H1 (cell line): ENCODE results near the gene ATP6V1B1. TPM values are rescaled to one million over a fixed set of nuclear protein-coding genes. Genes with fewer than 3 reads are reported as not detected.

Source experiments
- CTCF ChIA-PET: fragments of 300-600 bp; sonication (Branson Sonifier 250); formaldehyde crosslinking; loops from one replicate; lab custom pipeline; 2021; ENCODE audit not compliant: partially characterized antibody; lab: Charles Lee
- POLR2A ChIA-PET: fragments of 300-600 bp; sonication (Branson Sonifier 250); formaldehyde crosslinking; loops from one replicate; lab custom pipeline; 2021; ENCODE audit warnings: inconsistent platforms; ENCODE audit not compliant: partially characterized antibody; lab: Charles Lee
- DNase-seq, 2 experiments: peaks; one replicate each; pipeline versions ENCODE4 v3.0.0 to v3.0.0-alpha.2; 2010 to 2022; ENCODE audit warnings: low spot score in 2 of 2, low read depth in 1 of 2, mixed read lengths in 1 of 2
- FAIRE-seq: peaks from 2 replicates; lab custom pipeline; 2011; peaks lifted over from hg19 to GRCh38; lab: Jason Lieb, UNC
- H2AFZ ChIP-seq: 2 replicates; pipeline ENCODE4 v1.8.1; 2012; ENCODE audit warnings: low read length, inconsistent platforms
- H2AK5ac ChIP-seq: 2 replicates; pipeline ENCODE4 v1.6.1; 2013; ENCODE audit warnings: low read depth, low read length
- H2BK120ac ChIP-seq: replicated peaks from 2 replicates; pipeline ENCODE3; 2013; ENCODE audit warnings: low read depth, low read length, inconsistent platforms
- H2BK12ac ChIP-seq: 2 replicates; pipeline ENCODE4 v1.6.1; 2013; ENCODE audit warnings: low read depth, low read length
- H2BK15ac ChIP-seq: 2 replicates; pipeline ENCODE4 v1.6.1; 2013; ENCODE audit warnings: low read length
- H2BK20ac ChIP-seq: 2 replicates; pipeline ENCODE4 v1.6.1; 2013; ENCODE audit warnings: low read length
- H2BK5ac ChIP-seq: 2 replicates; pipeline ENCODE4 v1.6.1; 2013; ENCODE audit warnings: low read depth, low read length
- H3K14ac ChIP-seq: 2 replicates; pipeline ENCODE4 v1.6.1; 2013; ENCODE audit warnings: inconsistent platforms; ENCODE audit not compliant: insufficient read length
- H3K18ac ChIP-seq: 2 replicates; pipeline ENCODE4 v1.6.1; 2013; ENCODE audit warnings: low read length; ENCODE audit errors: extremely low read depth
- H3K23ac ChIP-seq: 2 replicates; pipeline ENCODE4 v1.6.1; 2013; ENCODE audit warnings: inconsistent platforms; ENCODE audit not compliant: insufficient read length
- H3K23me2 ChIP-seq: 2 replicates; pipeline ENCODE4 v1.6.1; 2013; ENCODE audit warnings: low read depth, low read length
- H3K27ac ChIP-seq: 2 replicates; pipeline ENCODE4 v1.6.1; 2011; ENCODE audit warnings: low read depth, low read length, inconsistent platforms
- H3K27me3 ChIP-seq, 4 experiments: replicated peaks in 1 of 4; 1 replicate in 1 of 4; 2 replicates in 3 of 4; pipeline versions ENCODE4 v1.6.1 to v1.8.1; 2011 to 2013; ENCODE audit warnings: low read length in 3 of 4, mild to moderate bottlenecking in 3 of 4, inconsistent platforms in 2 of 4, mixed read lengths in 2 of 4, moderate library complexity in 1 of 4; ENCODE audit not compliant: control insufficient read depth in 3 of 4, insufficient read depth in 3 of 4; ENCODE audit errors: extremely low read depth in 1 of 4
- H3K36me3 ChIP-seq, 4 experiments: 2 replicates each; pipeline versions ENCODE4 v1.6.1 to v1.8.1; 2011 to 2013; ENCODE audit warnings: mild to moderate bottlenecking in 4 of 4, low read length in 3 of 4, moderate library complexity in 2 of 4, control low read depth in 1 of 4, inconsistent platforms in 1 of 4; ENCODE audit not compliant: insufficient read depth in 4 of 4, control insufficient read depth in 2 of 4
- H3K4ac ChIP-seq: replicated peaks from 2 replicates; pipeline ENCODE3; 2013; ENCODE audit warnings: low read length, low read depth, mixed read lengths, inconsistent platforms; ENCODE audit not compliant: insufficient read length
- H3K4me1 ChIP-seq, 4 experiments: replicated peaks in 1 of 4; 1 replicate in 1 of 4; 2 replicates in 3 of 4; pipeline versions ENCODE4 v1.6.1 to v1.8.1; 2011 to 2013; ENCODE audit warnings: low read length in 3 of 4, inconsistent platforms in 2 of 4, mixed read lengths in 1 of 4; ENCODE audit not compliant: insufficient read depth in 4 of 4, control insufficient read depth in 3 of 4
- H3K4me2 ChIP-seq, 2 experiments: 2 replicates each; pipeline versions ENCODE4 v1.6.1 to v1.8.1; 2011 to 2013; ENCODE audit warnings: low read depth in 2 of 2, low read length in 2 of 2, control low read depth in 1 of 2, inconsistent platforms in 1 of 2, mild to moderate bottlenecking in 1 of 2; ENCODE audit not compliant: insufficient read depth in 1 of 2
- H3K4me3 ChIP-seq, 4 experiments: fragments of 200-600, 300-600 bp in 1 of 4; sonication (generic), shearing (Covaris generic), sonication (Bioruptor Twin) in 1 of 4; 2 replicates each; pipeline versions ENCODE4 v1.5.1 to v1.8.1; 2011 to 2016; ENCODE audit warnings: low read length in 4 of 4, low read depth in 3 of 4, control low read depth in 2 of 4, inconsistent platforms in 2 of 4, mild to moderate bottlenecking in 2 of 4, mixed read lengths in 1 of 4, moderate library complexity in 1 of 4; ENCODE audit not compliant: insufficient read depth in 2 of 4; ENCODE audit errors: extremely low read depth in 1 of 4
- H3K56ac ChIP-seq: replicated peaks from 2 replicates; pipeline ENCODE3; 2013; ENCODE audit warnings: low read depth, mild to moderate bottlenecking, mixed read lengths, low read length, inconsistent platforms; ENCODE audit not compliant: insufficient read length
- H3K79me1 ChIP-seq: 2 replicates; pipeline ENCODE4 v1.6.1; 2013; ENCODE audit warnings: low read depth, low read length, control low read depth
- H3K79me2 ChIP-seq, 2 experiments: 2 replicates each; pipeline versions ENCODE4 v1.6.1 to v1.8.1; 2012 to 2013; ENCODE audit warnings: low read length in 2 of 2, mild to moderate bottlenecking in 2 of 2, inconsistent platforms in 1 of 2; ENCODE audit not compliant: insufficient read depth in 2 of 2, control insufficient read depth in 1 of 2
- H3K9ac ChIP-seq, 4 experiments: replicated peaks in 1 of 4; 1 replicate in 1 of 4; 2 replicates in 3 of 4; pipeline versions ENCODE4 v1.6.1 to v1.8.1; 2011 to 2013; ENCODE audit warnings: low read depth in 3 of 4, low read length in 3 of 4, control low read depth in 2 of 4, mild to moderate bottlenecking in 2 of 4, moderate library complexity in 2 of 4, inconsistent platforms in 1 of 4; ENCODE audit errors: extremely low read depth in 1 of 4
- H3K9me3 ChIP-seq, 2 experiments: 2 replicates each; pipeline versions ENCODE4 v1.6.1 to v1.8.1; 2012 to 2013; ENCODE audit warnings: mild to moderate bottlenecking in 2 of 2, moderate library complexity in 2 of 2, control low read depth in 1 of 2, inconsistent platforms in 1 of 2, low read depth in 1 of 2, low read length in 1 of 2, mixed read lengths in 1 of 2; ENCODE audit not compliant: insufficient read depth in 2 of 2
- H4K20me1 ChIP-seq, 2 experiments: replicated peaks in 1 of 2; 2 replicates each; pipeline versions ENCODE3 to v1.8.1; 2011 to 2013; ENCODE audit warnings: inconsistent platforms in 2 of 2, low read length in 2 of 2, mild to moderate bottlenecking in 1 of 2; ENCODE audit not compliant: insufficient read depth in 2 of 2, control insufficient read depth in 1 of 2
- H4K5ac ChIP-seq: 2 replicates; pipeline ENCODE4 v1.6.1; 2013; ENCODE audit warnings: low read length, low read depth, mixed read lengths, inconsistent platforms; ENCODE audit not compliant: insufficient read length
- H4K8ac ChIP-seq: 2 replicates; pipeline ENCODE4 v1.8.0; 2013; ENCODE audit warnings: mild to moderate bottlenecking, moderate library complexity, low read length, inconsistent platforms; ENCODE audit not compliant: insufficient read depth; ENCODE audit errors: extremely low read depth
- H4K91ac ChIP-seq: replicated peaks from 2 replicates; pipeline ENCODE3; 2013; ENCODE audit warnings: low read length, mixed read lengths, inconsistent platforms; ENCODE audit not compliant: insufficient read length
- KDM5A ChIP-seq: fragments of 200-600 bp; IDR thresholded peaks from 2 replicates; pipeline ENCODE4 v1.7.1; 2012; ENCODE audit warnings: mild to moderate bottlenecking, low read length, inconsistent platforms, mixed read lengths
- SIN3A ChIP-seq, 2 experiments: IDR thresholded peaks in 1 of 2; conservative IDR thresholded peaks in 1 of 2; 2 replicates each; pipeline ENCODE4 v1.6.1; 2011 to 2012; ENCODE audit warnings: low read length in 2 of 2, improper control_type of control experiment in 1 of 2, low read depth in 1 of 2, mild to moderate bottlenecking in 1 of 2
- WGBS, 2 experiments: shearing (Covaris generic) in 1 of 2; methylation state at CpG; one replicate each; pipeline versions ENCODE4 v1.1.6 to v1.1.7; 2013 to 2015; ENCODE audit warnings: low lambda C conversion rate in 2 of 2, mixed read lengths in 2 of 2, inconsistent platforms in 1 of 2, low coverage in 1 of 2, missing lambda C conversion rate in 1 of 2; ENCODE audit not compliant: insufficient replicate concordance in 2 of 2, insufficient coverage in 1 of 2, insufficient read length in 1 of 2; ENCODE audit errors: extremely low coverage in 1 of 2, missing lambda C conversion rate in 1 of 2; 5-methylcytosine and 5-hydroxymethylcytosine counted together
- polyA plus RNA-seq, 7 experiments: library from polyadenylated mRNA; depleted of rRNA in 3 of 7; stranded (reverse) in 5 of 7; unstranded in 2 of 7; fragments of >200 nt in 5 of 7; fragments of 200-250 nt in 2 of 7; gene quantifications; 1 replicate in 5 of 7; 2 replicates in 1 of 7; 4 replicates in 1 of 7; pipeline versions ENCODE4 v1.2.1 to v1.2.3, GENCODE V29; 2011 to 2013; ENCODE audit warnings: missing spikeins in 2 of 7, mixed read lengths in 2 of 7
- total RNA-seq: library from RNA; stranded (reverse); fragmentation: NEBNext Ultra II Directional; extraction: Animal tissue kit (Norgen Biotek cat#: 25700); gene quantifications from 2 replicates; pipeline ENCODE4 v1.2.1, GENCODE V29; 2021

Gene ATP6V1B1
- total and polyA plus RNA-seq, 2 of the 8 experiments (the other 6 are each of a cell fraction or from before 2014, with no cell fraction given), result not detected

GRCh38 chr2:70957798-70958197 is 22.1 kb downstream of the ATP6V1B1 start:
- no peak overlapping the region for H4K91ac ChIP-seq
- H3K4ac ChIP-seq, result no peak overlapping the region
- no peak overlapping the region for H4K5ac ChIP-seq
- CTCF ChIA-PET, result interaction anchor here (1.0 to 4.8 kb wide), 6 partner anchors 8 to 95 kb away, joined by 3 to 36 read pairs (median 4); no protein-coding TSS in a partner anchor
- POLR2A ChIA-PET, result no interaction called here
- H2BK5ac ChIP-seq, result no peak overlapping the region
- H3K23ac ChIP-seq, result no peak overlapping the region
- no peak overlapping the region; the same call in 1 of the 2 replicates for H4K8ac ChIP-seq
- no peaks in the 10 kb centered on the region; a peak in 1 of 7 replicates for H3K4me1 ChIP-seq
- no peak overlapping the region for H2BK12ac ChIP-seq
- H3K4me3 ChIP-seq, result no peak overlapping the region
- H2AFZ ChIP-seq, result no peak overlapping the region
- H4K20me1 ChIP-seq, result no peaks in the 10 kb centered on the region
- no peak overlapping the region for H3K56ac ChIP-seq
- H3K79me1 ChIP-seq, result no peaks in the 10 kb centered on the region
- H3K14ac ChIP-seq, result no peak overlapping the region
- H2BK20ac ChIP-seq, result no peak overlapping the region
- H3K9me3 ChIP-seq, result no peaks in the 10 kb centered on the region
- H3K4me2 ChIP-seq, result no peak overlapping the region
- H2BK15ac ChIP-seq, result no peak overlapping the region
- 76% methylated on average over 6 of the region's 6 CpGs; no CpG with 5 or more reads in 1 of the 2 experiments for WGBS, 2 experiments
- H2AK5ac ChIP-seq, result no peak overlapping the region
- FAIRE-seq (no peak), DNase-seq (peak in 1 of 2 experiments; percentile 37)
- H3K23me2 ChIP-seq, result no peaks in the 10 kb centered on the region
- no peaks in the 10 kb centered on the region for H3K79me2 ChIP-seq
- H3K18ac ChIP-seq, result no peak overlapping the region
- no peaks in the 10 kb centered on the region for H3K36me3 ChIP-seq
- no peak overlapping the region for H3K9ac ChIP-seq
- H2BK120ac ChIP-seq, result no peak overlapping the region
- H3K27me3 ChIP-seq, result peaks cover 0 to 10% (median 4%) of the 10 kb centered on the region in 4 experiments; a peak in 3 of 7 replicates
- no peak overlapping the region for H3K27ac ChIP-seq
- TF ChIP-seq KDM5A (no peak), SIN3A (conservative IDR thresholded peaks at IDR 0.05 in 1 of 2, IDR thresholded peaks at IDR 0.05 in 1 of 2; ENCODE audit: low read depth in 1 of 2, low read length in 2 of 2) (no peak)
